NT2/D1 (cell line): ENCODE results near the gene ENOX1.

Experiments used
- SUZ12 ChIP-seq: IDR thresholded peaks from 2 replicates; pipeline ENCODE4 v1.6.1; 2011; ENCODE audit not compliant: insufficient read length, insufficient read depth; ENCODE audit errors: extremely low read depth
- ZNF274 ChIP-seq: IDR thresholded peaks from 2 replicates; pipeline ENCODE4 v1.6.1; 2011; ENCODE audit warnings: mild to moderate bottlenecking, low read depth, low read length

DNA sequence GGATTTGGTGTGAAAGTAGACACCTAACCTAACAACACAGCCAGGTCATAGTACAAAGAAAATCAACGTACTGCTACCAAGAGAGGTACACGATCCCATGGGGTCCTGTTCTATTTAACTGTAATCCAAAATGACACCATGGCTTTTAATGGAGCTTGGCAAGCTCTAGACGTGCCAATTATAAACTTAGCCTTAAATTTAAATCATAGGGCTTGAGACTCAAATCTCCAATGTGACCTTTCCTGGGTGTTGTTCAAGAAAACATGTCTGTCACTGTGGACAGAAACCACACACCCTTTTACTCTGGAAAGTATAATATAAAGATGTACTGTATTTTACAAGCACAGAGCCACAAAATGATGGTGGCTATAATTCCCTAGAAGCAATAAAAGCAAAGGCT, 299.3 kb downstream of the ENOX1 start:
- TF ChIP-seq SUZ12 = no peak
- no peak for TF ChIP-seq ZNF274
